Choroid plexus epithelial cell (primary cell): ENCODE data around the gene OCA2.
"Not testable (repeated sequence)": the region's sequence is repeated elsewhere in the genome, so short reads cannot be mapped to it uniquely, and the experiment has no call there.

Source experiments
- DNase-seq: peaks from one replicate; pipeline ENCODE4 v3.0.0-alpha.2; 2010; ENCODE audit warnings: low read depth
- H3K4me3 ChIP-seq: 2 replicates; pipeline ENCODE4 v1.5.1; 2011; ENCODE audit warnings: low read depth, mild to moderate bottlenecking, control low read depth, low read length, moderate library complexity
- CTCF ChIP-seq: conservative IDR thresholded peaks from 2 replicates; pipeline ENCODE4 v1.5.1; 2011; ENCODE audit warnings: low read depth, mild to moderate bottlenecking, control low read depth, inconsistent platforms, low read length, moderate library complexity

Gene OCA2

GRCh38 chr15:27770769-27771554, 328.2 kb downstream of the OCA2 start:
- no peak for TF ChIP-seq CTCF
- H3K4me3 ChIP-seq: no peak overlapping the region
- no peak for DNase-seq

- no peak for DNase-seq
- no peak for TF ChIP-seq CTCF
Observed at GRCh38 chr15:27770086-27770607, 329.0 kb downstream of the OCA2 start.

GRCh38 chr15:27769652-27770051, 329.5 kb downstream of the OCA2 start:
- H3K4me3 ChIP-seq: no peak overlapping the region
- no peak for DNase-seq
- TF ChIP-seq CTCF: no peak

More at GRCh38 chr15:27770086-27770607, 329.0 kb downstream of the OCA2 start:
- no peak overlapping the region for H3K4me3 ChIP-seq

GRCh38 chr15:27768732-27769475, 330.2 kb downstream of the OCA2 start:
- no peak for DNase-seq
- H3K4me3 ChIP-seq: no peak overlapping the region
- no peak for TF ChIP-seq CTCF

GRCh38 chr15:27767918-27768640, 331.0 kb downstream of the OCA2 start:
- no peak overlapping the region for H3K4me3 ChIP-seq
- TF ChIP-seq CTCF: no peak
- DNase-seq: no peak

- H3K4me3 ChIP-seq, DNase-seq: not testable (repeated sequence)
Observed at GRCh38 chr15:27767430-27767829, 331.7 kb downstream of the OCA2 start.

- no peak for DNase-seq
- H3K4me3 ChIP-seq: no peak overlapping the region
- no peak for TF ChIP-seq CTCF
Observed at GRCh38 chr15:27764339-27764738, 334.8 kb downstream of the OCA2 start.
